ENCODE measurements around the gene MBOAT2.
A peak's percentile ranks its signal among the peaks of the same experiment; 100 is the strongest.
"Not testable (repeated sequence)": the region's sequence is repeated elsewhere in the genome, so short reads cannot be mapped to it uniquely, and the experiment has no call there.

The MBOAT2 gene

DNA sequence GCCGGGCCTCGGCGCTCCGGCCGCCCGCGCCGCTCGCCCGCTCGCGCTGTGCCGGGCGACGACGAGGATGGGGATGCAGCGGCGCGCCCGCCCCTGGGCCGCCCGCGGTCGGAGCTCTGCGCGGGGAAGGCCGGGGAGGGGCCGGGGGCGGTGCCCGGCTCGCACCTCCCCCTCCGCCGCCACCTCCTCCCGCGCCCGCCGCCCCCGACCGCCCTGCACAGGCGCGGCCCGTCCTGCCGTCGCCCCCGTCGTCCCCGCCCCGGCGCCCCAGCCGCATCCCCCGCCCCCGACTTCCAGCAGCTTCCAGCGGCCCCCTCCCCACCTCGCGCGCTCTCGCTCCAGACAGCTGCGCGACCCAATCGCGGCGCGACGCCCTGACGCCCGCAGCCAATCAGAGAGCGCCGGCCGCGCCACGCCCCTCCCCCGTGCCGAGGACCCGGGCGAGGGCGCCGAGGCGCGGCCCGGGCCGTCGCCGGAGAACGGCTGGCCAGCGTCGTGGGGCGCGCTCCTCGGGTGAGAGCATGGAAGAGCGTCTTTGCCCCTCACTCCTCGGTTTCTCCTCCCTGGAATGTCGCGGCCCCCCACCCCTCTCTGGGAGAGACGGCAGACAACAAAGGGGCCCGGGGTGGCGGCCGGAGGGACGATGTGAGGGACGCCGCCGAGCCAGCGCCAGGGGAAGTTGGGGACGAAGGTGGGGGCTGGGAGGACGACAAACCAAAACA lies at the start of gene MBOAT2:
MBOAT2 (minus strand) TSS at position 69 of the 722 bp plus-strand sequence. CDS start 70 bp downstream, outside the sequence.
- DNase-seq (ENCODE audit: low read depth in 2 of 2, low spot score in 1 of 2) = peak in 1 of 2 donors; percentile 45

DNA sequence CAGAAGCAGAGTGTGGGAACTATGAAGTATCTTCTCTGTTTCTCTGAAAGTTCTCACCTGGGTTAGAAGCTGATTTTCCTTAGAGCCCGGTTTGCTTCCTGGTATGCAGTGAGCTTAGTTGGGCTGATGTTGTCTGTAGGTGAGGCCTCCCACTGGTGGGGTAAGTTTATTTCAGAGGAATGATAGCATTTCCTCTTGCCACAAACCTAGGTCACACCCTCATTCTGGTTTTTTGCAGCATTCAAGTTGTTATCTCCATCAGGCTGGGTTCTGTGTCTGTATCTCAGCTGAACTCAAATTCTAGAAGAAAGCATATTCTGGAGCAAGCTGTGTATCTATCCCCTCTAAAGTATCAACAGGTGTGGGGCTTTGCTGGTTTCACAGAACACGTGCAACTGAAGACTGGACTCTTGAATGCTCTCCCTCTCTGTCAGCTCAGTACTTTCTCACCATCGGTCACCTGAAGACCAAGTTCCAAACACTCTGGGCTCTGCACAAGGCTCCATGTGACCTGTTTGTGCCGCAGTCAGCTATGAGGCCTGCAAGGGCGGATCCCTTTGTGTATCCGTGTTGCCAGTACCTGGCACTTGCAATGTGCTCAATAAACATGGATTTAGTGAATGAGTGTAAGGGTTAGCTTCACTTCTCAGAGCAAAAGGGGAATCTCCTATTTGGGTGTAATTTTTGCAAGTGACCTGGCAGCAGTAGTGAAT lies 49.5 kb upstream of the MBOAT2 start:
- no peak for DNase-seq (ENCODE audit: low read depth in 2 of 2, low spot score in 1 of 2)

DNA sequence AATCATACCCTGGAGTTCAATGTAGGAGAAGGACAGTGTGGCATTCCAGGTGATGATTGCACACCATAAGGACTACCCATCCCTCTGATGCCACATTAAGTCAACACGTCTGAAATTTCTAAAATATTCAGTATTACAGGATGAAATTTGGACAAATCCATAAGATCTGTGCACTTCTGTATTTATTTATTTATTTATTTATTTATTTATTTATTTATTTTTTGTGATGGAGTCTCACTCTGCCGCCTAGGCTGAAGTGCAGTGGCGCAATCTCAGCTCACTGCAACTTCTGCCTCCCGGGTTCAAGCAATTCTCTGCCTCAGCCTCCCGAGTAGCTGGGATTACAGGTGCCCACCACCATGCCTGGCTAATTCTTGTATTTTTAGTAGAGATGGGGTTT lies 48.0 kb upstream of the MBOAT2 start:
- DNase-seq (ENCODE audit: low read depth in 2 of 2, low spot score in 1 of 2) = not testable (repeated sequence)

- DNase-seq (ENCODE audit: low read depth in 2 of 2, low spot score in 1 of 2) = no peak
These were observed 46.8 kb upstream of the MBOAT2 start for GRCh38 chr2:9050122-9050809.

GRCh38 chr2:9045595-9045994 lies 42.1 kb upstream of the MBOAT2 start:
- no peak for DNase-seq (ENCODE audit: low read depth in 2 of 2, low spot score in 1 of 2)

DNA sequence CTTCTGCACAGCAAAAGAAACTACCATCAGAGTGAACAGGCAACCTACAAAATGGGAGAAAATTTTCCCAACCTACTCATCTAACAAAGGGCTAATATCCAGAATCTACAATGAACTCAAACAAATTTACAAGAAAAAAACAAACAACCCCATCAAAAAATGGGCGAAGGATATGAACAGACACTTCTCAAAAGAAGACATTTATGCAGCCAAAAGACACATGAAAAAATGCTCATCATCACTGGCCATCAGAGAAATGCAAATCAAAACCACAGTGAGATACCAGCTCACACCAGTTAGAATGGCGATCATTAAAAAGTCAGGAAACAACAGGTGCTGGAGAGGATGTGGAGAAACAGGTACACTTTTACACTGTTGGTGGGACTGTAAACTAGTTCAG lies 40.0 kb upstream of the MBOAT2 start:
- not testable (repeated sequence) for DNase-seq (ENCODE audit: low read depth in 2 of 2, low spot score in 1 of 2)

DNA sequence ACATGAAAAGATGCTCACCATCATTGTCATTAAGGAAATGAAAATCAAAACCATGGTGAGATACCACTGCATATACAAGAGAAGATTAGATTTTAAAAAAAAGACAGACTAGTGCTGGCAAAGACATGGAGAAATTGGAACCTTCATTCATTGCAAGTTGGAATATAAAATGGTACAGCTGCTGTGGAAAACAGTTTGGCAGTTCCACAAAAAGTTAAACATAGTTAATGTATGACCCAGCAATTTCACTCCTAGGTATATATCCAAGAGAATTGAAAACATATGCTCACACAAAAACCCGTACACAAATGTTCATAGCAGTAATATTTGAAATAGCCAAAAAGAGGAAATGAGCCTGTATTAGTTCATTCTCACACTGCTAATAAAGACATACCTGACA lies 33.7 kb upstream of the MBOAT2 start:
- no peak for DNase-seq (ENCODE audit: low read depth in 2 of 2, low spot score in 1 of 2)

DNA sequence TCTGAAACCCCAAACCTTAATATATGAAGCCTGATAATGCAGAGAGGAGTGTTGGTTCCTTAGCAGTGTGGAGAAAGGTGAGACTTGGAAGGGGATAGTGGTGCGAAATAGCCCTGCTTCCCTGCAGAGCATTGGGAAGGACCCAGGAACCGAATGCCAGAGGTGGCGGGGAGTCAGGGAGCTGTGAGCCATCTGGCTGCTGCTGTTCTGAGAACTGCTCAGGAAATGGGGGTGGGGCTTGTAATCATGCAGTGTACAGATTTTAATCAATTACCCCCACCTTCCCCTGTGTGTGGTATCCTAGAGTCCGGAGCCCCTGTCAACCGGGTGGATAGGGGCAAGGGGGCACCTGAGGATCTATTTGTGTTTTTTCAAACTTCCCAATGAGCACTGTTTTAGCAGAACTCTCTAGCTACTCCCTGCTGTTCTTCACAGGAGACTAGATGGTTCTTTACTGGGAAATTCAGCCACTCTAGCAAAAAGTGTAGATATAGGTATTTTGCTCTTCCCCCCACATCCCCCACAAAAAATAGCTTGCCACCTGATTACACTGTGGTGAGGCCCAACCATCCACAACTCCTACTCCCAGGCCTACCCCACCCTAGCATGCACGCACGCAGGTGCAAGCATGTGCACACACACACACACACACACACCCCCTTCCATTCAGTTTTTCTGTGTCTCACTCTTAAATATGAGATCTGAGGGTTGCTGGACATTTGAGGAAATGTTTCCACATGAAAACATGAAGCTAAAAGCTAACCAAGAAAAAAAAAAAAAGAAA lies 30.1 kb upstream of the MBOAT2 start:
- DNase-seq (ENCODE audit: low read depth in 2 of 2, low spot score in 1 of 2) = no peak

DNA sequence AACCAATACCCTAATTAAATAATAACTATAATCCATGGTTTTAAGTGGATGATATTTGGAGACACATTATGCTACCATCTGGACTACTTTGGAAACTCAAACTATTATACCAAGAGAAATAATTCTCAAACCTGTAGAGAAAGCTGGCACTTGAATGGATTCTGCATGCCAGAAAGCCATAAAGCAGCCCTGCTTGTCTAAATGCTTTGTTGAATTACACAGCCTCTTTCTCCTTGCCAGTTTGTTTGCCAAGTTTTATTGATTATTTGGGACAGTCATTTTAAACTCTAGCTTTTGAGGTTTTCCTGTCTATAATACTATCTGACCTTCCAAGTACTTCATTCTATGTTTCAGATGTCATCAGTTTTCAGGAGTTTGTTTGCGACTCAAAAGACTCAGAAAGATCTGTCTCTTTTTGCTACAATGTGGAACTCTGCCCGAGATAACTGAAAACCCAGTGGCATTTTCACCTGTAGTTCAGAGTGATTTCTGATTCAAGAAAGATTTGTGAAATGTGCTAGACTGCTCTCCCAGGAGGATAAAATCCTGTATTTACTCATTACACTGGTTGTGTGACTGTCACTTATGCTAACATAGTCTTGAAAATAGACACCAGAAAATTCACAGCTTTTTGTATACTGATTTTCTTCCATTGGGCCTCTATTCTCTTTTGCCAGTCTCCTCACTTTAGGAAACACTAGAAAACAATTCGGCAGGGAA lies 29.2 kb upstream of the MBOAT2 start:
- no peak for DNase-seq (ENCODE audit: low read depth in 2 of 2, low spot score in 1 of 2)

DNA sequence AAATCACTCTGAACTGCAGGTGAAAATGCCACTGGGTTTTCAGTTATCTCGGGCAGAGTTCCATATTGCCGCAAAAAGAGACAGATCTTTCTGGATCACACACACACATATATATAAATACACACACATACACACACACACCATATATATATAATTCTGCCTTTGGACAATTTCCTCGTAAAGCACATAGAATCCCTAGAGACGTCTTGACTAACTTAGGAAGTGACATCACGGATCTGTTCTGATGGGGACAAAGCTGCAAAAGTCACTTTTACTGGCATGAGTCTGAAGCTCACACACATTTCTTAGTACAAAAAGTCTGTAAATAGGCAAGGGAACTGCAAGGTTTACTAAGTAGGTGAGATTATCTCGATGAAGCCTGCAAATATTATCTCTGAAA lies 28.6 kb upstream of the MBOAT2 start:
- no peak for DNase-seq (ENCODE audit: low read depth in 2 of 2, low spot score in 1 of 2)

DNA sequence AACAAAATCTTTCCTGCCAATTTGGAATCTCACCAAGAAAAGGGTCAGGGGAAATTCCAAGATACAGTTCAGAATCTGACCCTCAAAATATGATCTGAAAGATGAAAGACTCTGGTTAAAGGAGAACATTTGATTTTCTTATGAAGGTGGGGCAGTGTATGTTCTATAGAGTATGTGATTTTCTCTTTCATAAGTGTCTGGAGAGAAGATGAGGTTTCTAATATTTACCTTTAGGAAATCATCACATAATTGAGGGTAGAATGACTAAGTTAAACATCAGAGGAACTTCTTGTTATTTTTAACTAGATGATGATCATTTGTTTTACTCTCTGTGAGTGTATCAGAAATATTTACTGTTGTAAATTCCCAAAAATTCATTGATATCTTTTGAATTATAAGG lies 27.8 kb upstream of the MBOAT2 start:
- no peak for DNase-seq (ENCODE audit: low read depth in 2 of 2, low spot score in 1 of 2)

DNA sequence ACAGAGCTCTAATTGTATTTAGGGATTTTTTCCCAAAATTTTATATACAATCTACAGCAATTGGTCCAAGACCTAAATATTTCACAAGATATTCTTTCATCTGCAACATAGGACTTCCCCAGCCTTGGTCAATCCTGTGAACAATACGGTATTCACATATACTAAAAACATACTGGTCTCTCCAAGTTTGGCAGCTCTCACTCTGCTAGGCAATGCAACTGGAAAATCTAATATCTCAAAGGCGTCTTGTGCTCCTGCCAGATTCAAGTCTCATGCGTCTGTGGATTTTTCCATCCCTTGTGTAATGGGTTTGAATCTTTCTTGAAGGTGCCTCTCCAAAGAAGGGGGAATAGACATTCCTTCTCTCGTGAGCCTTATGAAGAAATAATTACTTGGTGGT lies 27.4 kb upstream of the MBOAT2 start:
- DNase-seq (ENCODE audit: low read depth in 2 of 2, low spot score in 1 of 2) = no peak

DNA sequence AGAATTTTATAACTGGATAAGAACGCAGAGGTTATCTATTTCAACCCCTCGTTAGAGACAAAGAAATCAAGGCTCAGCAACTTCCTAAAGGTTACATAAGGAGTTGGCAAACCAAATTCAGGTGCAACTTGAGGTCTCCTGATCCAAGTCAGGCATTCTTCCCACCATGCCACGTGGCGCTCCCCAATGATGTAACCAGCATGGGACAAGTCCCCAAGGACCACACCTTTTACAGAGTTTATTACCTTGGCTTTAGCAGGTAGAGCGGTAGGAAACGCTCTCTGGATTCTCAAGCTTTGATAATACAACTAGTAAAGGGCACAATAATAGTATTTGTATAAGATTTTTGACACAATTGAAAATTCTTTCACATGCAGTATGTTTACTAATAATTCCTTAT lies 26.7 kb upstream of the MBOAT2 start:
- no peak for DNase-seq (ENCODE audit: low read depth in 2 of 2, low spot score in 1 of 2)

DNA sequence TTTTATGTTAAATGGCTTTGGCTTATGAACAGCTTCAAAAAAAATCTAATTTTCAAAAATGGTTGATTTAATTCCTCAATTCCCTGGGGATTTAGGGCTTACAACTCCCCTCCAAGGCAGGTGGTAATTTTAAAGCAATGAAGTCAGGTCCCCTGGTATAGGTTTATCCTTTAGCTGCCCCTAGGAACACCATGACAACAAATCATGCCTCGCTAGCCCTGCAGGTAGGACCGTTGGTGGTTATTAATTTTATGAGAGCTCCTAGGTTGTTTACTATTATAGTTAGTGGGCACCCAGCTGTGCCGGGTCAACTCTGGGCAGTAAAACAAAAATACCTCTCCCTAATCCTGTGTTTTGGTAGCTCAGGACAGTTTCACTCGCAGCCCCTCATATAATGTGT lies 26.2 kb upstream of the MBOAT2 start:
- no peak for DNase-seq (ENCODE audit: low read depth in 2 of 2, low spot score in 1 of 2)

- DNase-seq (ENCODE audit: low read depth in 2 of 2, low spot score in 1 of 2) = no peak
These were observed 24.4 kb upstream of the MBOAT2 start for GRCh38 chr2:9027884-9028283.

GRCh38 chr2:9025746-9026145 lies 22.3 kb upstream of the MBOAT2 start:
- no peak for DNase-seq (ENCODE audit: low read depth in 2 of 2, low spot score in 1 of 2)

- no peak for DNase-seq (ENCODE audit: low read depth in 2 of 2, low spot score in 1 of 2)
These were observed 21.1 kb upstream of the MBOAT2 start for GRCh38 chr2:9024575-9024974.

DNA sequence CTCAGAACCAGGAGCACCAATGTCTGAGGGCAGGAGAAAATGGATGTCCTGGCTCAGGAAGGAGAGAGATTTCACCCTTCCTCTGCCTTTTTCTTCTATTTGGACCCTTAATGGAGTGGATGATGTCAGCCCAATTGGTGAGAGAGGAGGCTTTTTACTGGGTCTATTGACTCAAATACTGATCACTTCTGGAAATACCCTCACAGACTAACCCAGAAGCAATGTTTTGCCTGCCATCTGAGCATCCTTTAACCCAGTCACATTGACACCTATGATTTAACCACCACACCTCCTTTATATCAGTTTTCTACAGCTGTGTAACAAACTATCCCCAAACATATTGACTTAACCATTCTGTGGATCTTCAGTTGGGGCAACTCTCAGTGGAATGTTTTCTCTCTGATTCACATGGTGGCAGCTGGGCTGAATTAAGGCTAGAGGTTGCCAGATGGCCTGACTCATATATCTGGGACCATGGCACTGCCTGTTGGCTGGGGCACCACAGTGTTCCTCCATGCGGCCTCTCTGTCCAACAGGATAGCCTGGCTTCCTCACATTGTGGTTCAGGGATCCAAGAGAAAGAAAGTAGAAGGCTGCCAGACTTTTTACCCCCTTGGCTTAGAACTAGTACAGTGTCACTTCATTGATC lies 18.2 kb upstream of the MBOAT2 start:
- DNase-seq (ENCODE audit: low read depth in 2 of 2, low spot score in 1 of 2) = no peak

GRCh38 chr2:9020267-9020666 lies 16.8 kb upstream of the MBOAT2 start:
- DNase-seq (ENCODE audit: low read depth in 2 of 2, low spot score in 1 of 2) = no peak

GRCh38 chr2:9018534-9018933 lies 15.1 kb upstream of the MBOAT2 start:
- no peak for DNase-seq (ENCODE audit: low read depth in 2 of 2, low spot score in 1 of 2)

Data from stimulated activated CD8-positive, alpha-beta memory T cell treated with anti-CD3 and anti-CD28 coated beads, Interleukin-4, amount 100 ng/mL, for 1 hour (primary cell).